Lower lobe of right lung (tissue), 2 donors: Measurements from ENCODE around the gene NCS1. TPM values are rescaled to one million over a fixed set of nuclear protein-coding genes. Genes with fewer than 3 reads are reported as not detected.

ENCODE experiments used
- ATAC-seq, 2 donors: fragments of 200-7000 bp; cut with Tn5 transposase; one replicate each; pipeline ENCODE4 v1.9.1; 2020 to 2022; ENCODE audit warnings: mild to moderate bottlenecking in 2 of 2, moderate library complexity in 2 of 2
- DNase-seq: peaks from one replicate; pipeline ENCODE4 v3.0.0-alpha.2; 2020
- H3K27ac ChIP-seq: fragments of 200-600 bp; one replicate; pipeline ENCODE4 v1.8.0; 2022
- H3K27me3 ChIP-seq: fragments of 200-600 bp; one replicate; pipeline ENCODE4 v1.8.0; 2022; ENCODE audit warnings: low read depth
- H3K36me3 ChIP-seq: fragments of 200-600 bp; one replicate; pipeline ENCODE4 v1.8.0; 2022; ENCODE audit warnings: mild to moderate bottlenecking
- H3K4me1 ChIP-seq: fragments of 200-600 bp; one replicate; pipeline ENCODE4 v1.8.0; 2022
- H3K4me3 ChIP-seq: fragments of 200-600 bp; one replicate; pipeline ENCODE4 v1.8.0; 2022; ENCODE audit warnings: mild to moderate bottlenecking
- H3K9me3 ChIP-seq: fragments of 200-600 bp; one replicate; pipeline ENCODE4 v1.8.0; 2022
- intact Hi-C: fragments of 100-400 bp; cut with DNase I; formaldehyde crosslinking; loops from one replicate; pipeline ENCODE4 v1.11.0; 2022
- total RNA-seq: library from RNA; stranded (reverse); fragmentation: NEBNext Ultra II Directional; extraction: Animal tissue kit (Norgen Biotek cat#: 25700); gene quantifications from one replicate; pipeline ENCODE4 v1.2.1, GENCODE V29; 2021
- TF ChIP-seq, protein P1 (sequence below): fragments of 200-600 bp; IDR thresholded peaks from one replicate; pipeline ENCODE4 v1.8.0; 2022; ENCODE audit warnings: antibody characterized with exemption, mild to moderate bottlenecking
- donor health status: DM: no; HTN: yes; CAD: no; lungs with severe emphysema.

NCS1 gene
- total RNA-seq, 1 donor from 2014 or later: 7.0 TPM

DNA sequence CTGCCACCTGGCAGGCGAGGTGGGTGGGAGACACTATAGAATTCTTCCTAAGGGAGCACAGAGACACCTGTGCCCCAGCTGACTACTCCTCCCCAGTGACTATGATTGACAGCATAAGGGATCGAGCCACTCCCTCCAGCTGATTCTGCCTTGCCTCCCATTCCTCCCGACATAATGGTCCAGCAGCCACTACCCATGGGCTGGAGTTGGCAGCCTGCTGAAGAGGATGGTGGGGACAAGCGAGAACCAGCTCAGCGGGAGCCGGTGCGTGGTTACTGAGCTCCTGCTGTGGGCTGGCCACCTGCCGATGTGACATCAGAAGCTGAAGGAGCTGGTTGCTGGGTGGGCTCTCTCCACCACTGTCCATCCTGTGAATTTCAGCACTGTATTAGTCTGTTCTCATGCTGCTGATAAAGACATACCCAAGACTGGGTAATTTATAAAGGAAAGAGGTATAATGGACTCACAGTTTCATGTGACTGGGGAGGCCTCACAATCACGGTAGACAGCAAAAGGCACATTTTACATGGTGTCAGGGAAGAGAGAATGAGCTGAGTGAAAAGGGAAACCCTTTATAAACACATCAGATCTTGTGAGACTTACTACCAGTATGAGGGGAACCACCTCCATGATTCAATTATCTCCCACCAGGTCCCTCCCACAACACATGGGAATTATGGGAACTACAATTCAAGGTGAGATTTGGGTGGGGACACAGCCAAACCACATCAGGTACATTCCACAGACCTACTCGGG, 12.1 kb upstream of the NCS1 start:
- Histone ChIP-seq H3K27ac (no peak overlapping the region), H3K27me3 (no peaks in the 10 kb centered on the region), H3K36me3 (no peaks in the 10 kb centered on the region), H3K4me1 (no peaks in the 10 kb centered on the region), H3K4me3 (no peak overlapping the region), H3K9me3 (no peaks in the 10 kb centered on the region)
- TF ChIP-seq, protein P1, sequence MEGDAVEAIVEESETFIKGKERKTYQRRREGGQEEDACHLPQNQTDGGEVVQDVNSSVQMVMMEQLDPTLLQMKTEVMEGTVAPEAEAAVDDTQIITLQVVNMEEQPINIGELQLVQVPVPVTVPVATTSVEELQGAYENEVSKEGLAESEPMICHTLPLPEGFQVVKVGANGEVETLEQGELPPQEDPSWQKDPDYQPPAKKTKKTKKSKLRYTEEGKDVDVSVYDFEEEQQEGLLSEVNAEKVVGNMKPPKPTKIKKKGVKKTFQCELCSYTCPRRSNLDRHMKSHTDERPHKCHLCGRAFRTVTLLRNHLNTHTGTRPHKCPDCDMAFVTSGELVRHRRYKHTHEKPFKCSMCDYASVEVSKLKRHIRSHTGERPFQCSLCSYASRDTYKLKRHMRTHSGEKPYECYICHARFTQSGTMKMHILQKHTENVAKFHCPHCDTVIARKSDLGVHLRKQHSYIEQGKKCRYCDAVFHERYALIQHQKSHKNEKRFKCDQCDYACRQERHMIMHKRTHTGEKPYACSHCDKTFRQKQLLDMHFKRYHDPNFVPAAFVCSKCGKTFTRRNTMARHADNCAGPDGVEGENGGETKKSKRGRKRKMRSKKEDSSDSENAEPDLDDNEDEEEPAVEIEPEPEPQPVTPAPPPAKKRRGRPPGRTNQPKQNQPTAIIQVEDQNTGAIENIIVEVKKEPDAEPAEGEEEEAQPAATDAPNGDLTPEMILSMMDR: no peak
- DNase-seq (no peak), ATAC-seq (no peak)
- intact Hi-C loops: no loop called here

DNA sequence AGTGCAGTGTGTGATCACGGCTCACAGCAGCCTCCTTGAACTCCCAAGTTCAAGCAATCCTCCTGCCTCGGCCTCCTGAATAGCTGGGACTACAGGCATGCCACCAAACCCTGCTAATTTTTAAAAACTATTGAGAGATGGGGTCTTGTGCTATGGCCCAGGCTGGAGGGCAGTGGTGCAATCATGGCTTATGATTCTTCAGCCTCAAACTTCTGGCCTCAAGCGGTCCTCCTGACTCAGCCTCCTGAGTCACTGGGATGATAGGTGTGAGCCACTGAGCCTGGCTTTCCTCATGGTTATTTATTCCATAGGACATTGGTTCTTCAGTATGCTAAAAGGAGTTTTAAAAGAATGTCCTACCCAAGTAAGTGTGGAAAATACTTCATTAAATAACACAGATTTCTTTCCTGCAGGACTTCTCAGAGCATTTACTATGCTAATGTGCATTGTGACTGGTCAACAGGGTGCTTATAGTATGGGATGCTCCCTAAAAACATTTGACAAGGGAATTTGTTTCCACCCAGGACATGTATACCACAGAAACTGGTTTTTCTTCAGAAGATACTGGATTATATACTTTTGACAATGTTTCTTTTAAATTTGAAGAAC, 11.2 kb upstream of the NCS1 start:
- Histone ChIP-seq H3K4me3 (no peak overlapping the region), H3K9me3 (no peaks in the 10 kb centered on the region), H3K4me1 (no peaks in the 10 kb centered on the region), H3K27ac (no peak overlapping the region), H3K27me3 (no peaks in the 10 kb centered on the region), H3K36me3 (no peaks in the 10 kb centered on the region)
- TF ChIP-seq, protein P1: no peak
- ATAC-seq: no peak
- no peak for DNase-seq
- intact Hi-C loops: no loop called here

DNA sequence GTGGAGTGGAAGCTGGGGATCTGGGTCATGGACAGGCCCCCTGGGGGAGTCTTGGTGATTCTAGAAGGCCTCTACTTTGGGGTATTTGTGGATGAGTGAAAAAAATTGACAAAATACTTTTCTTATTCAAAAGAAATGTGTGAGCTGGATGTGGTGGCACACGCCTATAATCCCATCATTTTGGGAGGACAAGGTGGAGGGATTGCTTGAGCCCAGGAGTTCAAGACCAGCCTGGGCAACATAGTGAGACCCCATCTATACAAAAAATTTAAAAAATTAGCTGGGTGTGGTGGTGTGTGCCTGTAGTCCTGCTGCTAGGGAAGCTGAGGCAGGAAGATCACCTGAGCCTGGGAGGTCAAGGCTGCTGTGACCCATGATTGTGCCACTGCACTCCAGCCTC, 6.6 kb upstream of the NCS1 start:
- Histone ChIP-seq H3K9me3 (no peaks in the 10 kb centered on the region), H3K27me3 (no peaks in the 10 kb centered on the region), H3K36me3 (no peaks in the 10 kb centered on the region), H3K27ac (no peak overlapping the region), H3K4me1 (no peaks in the 10 kb centered on the region), H3K4me3 (no peak overlapping the region)
- intact Hi-C loops: no loop called here
- DNase-seq (no peak), ATAC-seq (no peak)
- TF ChIP-seq, protein P1: no peak

DNA sequence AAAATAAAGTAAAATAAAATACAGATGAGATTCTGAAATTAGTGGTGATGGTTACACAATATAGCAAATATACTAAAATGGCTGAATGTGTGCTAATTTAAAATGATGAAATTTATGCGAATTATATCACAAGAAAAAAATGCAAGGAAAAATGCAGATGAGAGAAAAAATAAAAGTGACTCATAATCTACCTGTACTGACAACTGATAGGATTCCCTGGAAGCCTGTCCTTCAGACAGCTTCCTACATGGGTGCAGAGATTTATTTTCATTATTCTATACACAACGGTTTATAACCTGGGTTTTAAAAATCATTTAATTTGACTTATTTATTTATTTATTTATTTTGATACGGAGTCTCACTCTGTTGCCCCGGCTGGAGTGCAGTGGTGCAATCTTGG, 5.8 kb upstream of the NCS1 start:
- Histone ChIP-seq H3K27me3 (no peaks in the 10 kb centered on the region), H3K9me3 (no peaks in the 10 kb centered on the region), H3K36me3 (no peaks in the 10 kb centered on the region), H3K27ac (no peak overlapping the region), H3K4me1 (no peaks in the 10 kb centered on the region), H3K4me3 (no peak overlapping the region)
- no peak for DNase-seq
- no peak for ATAC-seq
- TF ChIP-seq, protein P1: no peak
- intact Hi-C loops: no loop called here

DNA sequence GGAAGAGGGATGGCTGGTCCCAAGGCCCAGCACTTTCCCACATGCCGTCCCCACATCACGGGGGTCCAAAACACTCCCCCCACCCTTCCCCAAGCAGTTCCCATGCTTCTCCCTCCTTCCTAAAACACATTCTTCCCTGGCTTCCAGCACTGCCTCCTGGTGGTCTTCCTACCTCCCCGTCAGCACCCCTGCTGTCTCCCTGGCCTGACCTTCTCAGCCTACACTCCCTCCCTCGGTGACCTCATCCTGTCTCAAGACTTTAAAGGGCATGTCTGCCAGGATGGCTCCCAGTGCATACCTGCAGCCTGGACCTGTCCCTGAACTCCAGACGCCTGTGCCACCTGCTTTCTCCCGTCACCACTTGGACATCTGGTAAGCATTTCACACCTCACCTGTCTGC, 4.3 kb upstream of the NCS1 start:
- intact Hi-C loops: no loop called here
- TF ChIP-seq, protein P1: no peak
- DNase-seq (no peak), ATAC-seq (no peak)
- Histone ChIP-seq H3K27ac (no peak overlapping the region), H3K36me3 (no peaks in the 10 kb centered on the region), H3K27me3 (peaks cover 2% of the 10 kb centered on the region), H3K4me3 (no peak overlapping the region), H3K4me1 (peaks cover 1% of the 10 kb centered on the region), H3K9me3 (no peaks in the 10 kb centered on the region)
